H1 (cell line): ENCODE measurements around the gene ABCC6. TPM values are rescaled to one million over a fixed set of nuclear protein-coding genes. Genes with fewer than 3 reads are reported as not detected.

Experiments
- CTCF ChIA-PET: fragments of 300-600 bp; sonication (Branson Sonifier 250); formaldehyde crosslinking; loops from one replicate; lab custom pipeline; 2021; ENCODE audit not compliant: partially characterized antibody; lab: Charles Lee
- POLR2A ChIA-PET: fragments of 300-600 bp; sonication (Branson Sonifier 250); formaldehyde crosslinking; loops from one replicate; lab custom pipeline; 2021; ENCODE audit warnings: inconsistent platforms; ENCODE audit not compliant: partially characterized antibody; lab: Charles Lee
- DNase-seq, 2 experiments: peaks; one replicate each; pipeline versions ENCODE4 v3.0.0 to v3.0.0-alpha.2; 2010 to 2022; ENCODE audit warnings: low spot score in 2 of 2, low read depth in 1 of 2, mixed read lengths in 1 of 2
- FAIRE-seq: peaks from 2 replicates; lab custom pipeline; 2011; peaks lifted over from hg19 to GRCh38; lab: Jason Lieb, UNC
- H2AFZ ChIP-seq: 2 replicates; pipeline ENCODE4 v1.8.1; 2012; ENCODE audit warnings: low read length, inconsistent platforms
- H2AK5ac ChIP-seq: 2 replicates; pipeline ENCODE4 v1.6.1; 2013; ENCODE audit warnings: low read depth, low read length
- H2BK120ac ChIP-seq: replicated peaks from 2 replicates; pipeline ENCODE3; 2013; ENCODE audit warnings: low read depth, low read length, inconsistent platforms
- H2BK12ac ChIP-seq: 2 replicates; pipeline ENCODE4 v1.6.1; 2013; ENCODE audit warnings: low read depth, low read length
- H2BK15ac ChIP-seq: 2 replicates; pipeline ENCODE4 v1.6.1; 2013; ENCODE audit warnings: low read length
- H2BK20ac ChIP-seq: 2 replicates; pipeline ENCODE4 v1.6.1; 2013; ENCODE audit warnings: low read length
- H2BK5ac ChIP-seq: 2 replicates; pipeline ENCODE4 v1.6.1; 2013; ENCODE audit warnings: low read depth, low read length
- H3K14ac ChIP-seq: 2 replicates; pipeline ENCODE4 v1.6.1; 2013; ENCODE audit warnings: inconsistent platforms; ENCODE audit not compliant: insufficient read length
- H3K18ac ChIP-seq: 2 replicates; pipeline ENCODE4 v1.6.1; 2013; ENCODE audit warnings: low read length; ENCODE audit errors: extremely low read depth
- H3K23ac ChIP-seq: 2 replicates; pipeline ENCODE4 v1.6.1; 2013; ENCODE audit warnings: inconsistent platforms; ENCODE audit not compliant: insufficient read length
- H3K23me2 ChIP-seq: 2 replicates; pipeline ENCODE4 v1.6.1; 2013; ENCODE audit warnings: low read depth, low read length
- H3K27ac ChIP-seq: 2 replicates; pipeline ENCODE4 v1.6.1; 2011; ENCODE audit warnings: low read depth, low read length, inconsistent platforms
- H3K27me3 ChIP-seq, 4 experiments: replicated peaks in 1 of 4; 1 replicate in 1 of 4; 2 replicates in 3 of 4; pipeline versions ENCODE4 v1.6.1 to v1.8.1; 2011 to 2013; ENCODE audit warnings: low read length in 3 of 4, mild to moderate bottlenecking in 3 of 4, inconsistent platforms in 2 of 4, mixed read lengths in 2 of 4, moderate library complexity in 1 of 4; ENCODE audit not compliant: control insufficient read depth in 3 of 4, insufficient read depth in 3 of 4; ENCODE audit errors: extremely low read depth in 1 of 4
- H3K36me3 ChIP-seq, 4 experiments: 2 replicates each; pipeline versions ENCODE4 v1.6.1 to v1.8.1; 2011 to 2013; ENCODE audit warnings: mild to moderate bottlenecking in 4 of 4, low read length in 3 of 4, moderate library complexity in 2 of 4, control low read depth in 1 of 4, inconsistent platforms in 1 of 4; ENCODE audit not compliant: insufficient read depth in 4 of 4, control insufficient read depth in 2 of 4
- H3K4ac ChIP-seq: replicated peaks from 2 replicates; pipeline ENCODE3; 2013; ENCODE audit warnings: low read length, low read depth, mixed read lengths, inconsistent platforms; ENCODE audit not compliant: insufficient read length
- H3K4me1 ChIP-seq, 4 experiments: replicated peaks in 1 of 4; 1 replicate in 1 of 4; 2 replicates in 3 of 4; pipeline versions ENCODE4 v1.6.1 to v1.8.1; 2011 to 2013; ENCODE audit warnings: low read length in 3 of 4, inconsistent platforms in 2 of 4, mixed read lengths in 1 of 4; ENCODE audit not compliant: insufficient read depth in 4 of 4, control insufficient read depth in 3 of 4
- H3K4me2 ChIP-seq, 2 experiments: 2 replicates each; pipeline versions ENCODE4 v1.6.1 to v1.8.1; 2011 to 2013; ENCODE audit warnings: low read depth in 2 of 2, low read length in 2 of 2, control low read depth in 1 of 2, inconsistent platforms in 1 of 2, mild to moderate bottlenecking in 1 of 2; ENCODE audit not compliant: insufficient read depth in 1 of 2
- H3K4me3 ChIP-seq, 4 experiments: fragments of 200-600, 300-600 bp in 1 of 4; sonication (generic), shearing (Covaris generic), sonication (Bioruptor Twin) in 1 of 4; 2 replicates each; pipeline versions ENCODE4 v1.5.1 to v1.8.1; 2011 to 2016; ENCODE audit warnings: low read length in 4 of 4, low read depth in 3 of 4, control low read depth in 2 of 4, inconsistent platforms in 2 of 4, mild to moderate bottlenecking in 2 of 4, mixed read lengths in 1 of 4, moderate library complexity in 1 of 4; ENCODE audit not compliant: insufficient read depth in 2 of 4; ENCODE audit errors: extremely low read depth in 1 of 4
- H3K56ac ChIP-seq: replicated peaks from 2 replicates; pipeline ENCODE3; 2013; ENCODE audit warnings: low read depth, mild to moderate bottlenecking, mixed read lengths, low read length, inconsistent platforms; ENCODE audit not compliant: insufficient read length
- H3K79me1 ChIP-seq: 2 replicates; pipeline ENCODE4 v1.6.1; 2013; ENCODE audit warnings: low read depth, low read length, control low read depth
- H3K79me2 ChIP-seq, 2 experiments: 2 replicates each; pipeline versions ENCODE4 v1.6.1 to v1.8.1; 2012 to 2013; ENCODE audit warnings: low read length in 2 of 2, mild to moderate bottlenecking in 2 of 2, inconsistent platforms in 1 of 2; ENCODE audit not compliant: insufficient read depth in 2 of 2, control insufficient read depth in 1 of 2
- H3K9ac ChIP-seq, 4 experiments: replicated peaks in 1 of 4; 1 replicate in 1 of 4; 2 replicates in 3 of 4; pipeline versions ENCODE4 v1.6.1 to v1.8.1; 2011 to 2013; ENCODE audit warnings: low read depth in 3 of 4, low read length in 3 of 4, control low read depth in 2 of 4, mild to moderate bottlenecking in 2 of 4, moderate library complexity in 2 of 4, inconsistent platforms in 1 of 4; ENCODE audit errors: extremely low read depth in 1 of 4
- H3K9me3 ChIP-seq, 2 experiments: 2 replicates each; pipeline versions ENCODE4 v1.6.1 to v1.8.1; 2012 to 2013; ENCODE audit warnings: mild to moderate bottlenecking in 2 of 2, moderate library complexity in 2 of 2, control low read depth in 1 of 2, inconsistent platforms in 1 of 2, low read depth in 1 of 2, low read length in 1 of 2, mixed read lengths in 1 of 2; ENCODE audit not compliant: insufficient read depth in 2 of 2
- H4K20me1 ChIP-seq, 2 experiments: replicated peaks in 1 of 2; 2 replicates each; pipeline versions ENCODE3 to v1.8.1; 2011 to 2013; ENCODE audit warnings: inconsistent platforms in 2 of 2, low read length in 2 of 2, mild to moderate bottlenecking in 1 of 2; ENCODE audit not compliant: insufficient read depth in 2 of 2, control insufficient read depth in 1 of 2
- H4K5ac ChIP-seq: 2 replicates; pipeline ENCODE4 v1.6.1; 2013; ENCODE audit warnings: low read length, low read depth, mixed read lengths, inconsistent platforms; ENCODE audit not compliant: insufficient read length
- H4K8ac ChIP-seq: 2 replicates; pipeline ENCODE4 v1.8.0; 2013; ENCODE audit warnings: mild to moderate bottlenecking, moderate library complexity, low read length, inconsistent platforms; ENCODE audit not compliant: insufficient read depth; ENCODE audit errors: extremely low read depth
- H4K91ac ChIP-seq: replicated peaks from 2 replicates; pipeline ENCODE3; 2013; ENCODE audit warnings: low read length, mixed read lengths, inconsistent platforms; ENCODE audit not compliant: insufficient read length
- KDM4A ChIP-seq: IDR thresholded peaks from one replicate; pipeline ENCODE4 v1.7.1; 2012; ENCODE audit warnings: low read depth, mild to moderate bottlenecking, moderate library complexity, low read length, inconsistent platforms; ENCODE audit not compliant: severe bottlenecking
- MAFK ChIP-seq: IDR thresholded peaks from 2 replicates; pipeline ENCODE4 v1.6.1; 2012; ENCODE audit warnings: low read depth, mild to moderate bottlenecking, improper control_type of control experiment, low read length
- NANOG ChIP-seq: IDR thresholded peaks from 2 replicates; pipeline ENCODE4 v1.6.1; 2011; ENCODE audit warnings: low read length, low read depth, mild to moderate bottlenecking, inconsistent platforms; ENCODE audit not compliant: insufficient read depth, poor library complexity, severe bottlenecking
- TAF7 ChIP-seq: optimal IDR thresholded peaks from 2 replicates; pipeline ENCODE3; 2011; ENCODE audit warnings: low read depth, mild to moderate bottlenecking, inconsistent platforms, low read length, moderate library complexity, borderline replicate concordance
- YY1 ChIP-seq: IDR thresholded peaks from 2 replicates; pipeline ENCODE4 v1.6.1; 2011; ENCODE audit warnings: low read depth, mild to moderate bottlenecking, low read length
- WGBS, 2 experiments: shearing (Covaris generic) in 1 of 2; methylation state at CpG; one replicate each; pipeline versions ENCODE4 v1.1.6 to v1.1.7; 2013 to 2015; ENCODE audit warnings: low lambda C conversion rate in 2 of 2, mixed read lengths in 2 of 2, inconsistent platforms in 1 of 2, low coverage in 1 of 2, missing lambda C conversion rate in 1 of 2; ENCODE audit not compliant: insufficient replicate concordance in 2 of 2, insufficient coverage in 1 of 2, insufficient read length in 1 of 2; ENCODE audit errors: extremely low coverage in 1 of 2, missing lambda C conversion rate in 1 of 2; 5-methylcytosine and 5-hydroxymethylcytosine counted together
- polyA plus RNA-seq, 7 experiments: library from polyadenylated mRNA; depleted of rRNA in 3 of 7; stranded (reverse) in 5 of 7; unstranded in 2 of 7; fragments of >200 nt in 5 of 7; fragments of 200-250 nt in 2 of 7; gene quantifications; 1 replicate in 5 of 7; 2 replicates in 1 of 7; 4 replicates in 1 of 7; pipeline versions ENCODE4 v1.2.1 to v1.2.3, GENCODE V29; 2011 to 2013; ENCODE audit warnings: missing spikeins in 2 of 7, mixed read lengths in 2 of 7
- total RNA-seq: library from RNA; stranded (reverse); fragmentation: NEBNext Ultra II Directional; extraction: Animal tissue kit (Norgen Biotek cat#: 25700); gene quantifications from 2 replicates; pipeline ENCODE4 v1.2.1, GENCODE V29; 2021

Gene ABCC6
- total and polyA plus RNA-seq, 2 of the 8 experiments (the other 6 are each of a cell fraction or from before 2014, with no cell fraction given) = 1.6 to 1.8 TPM

GRCh38 chr16:16141141-16141540 is 82.2 kb downstream of the ABCC6 start:
- Histone ChIP-seq H4K20me1 (peaks cover 1 to 7% of the 10 kb centered on the region in 2 experiments), H4K91ac (no peak overlapping the region), H3K23ac (no peak overlapping the region), H3K14ac (no peak overlapping the region), H3K27ac (no peak overlapping the region), H2BK120ac (no peak overlapping the region), H3K9ac (no peak overlapping the region), H3K18ac (no peak overlapping the region), H3K23me2 (no peaks in the 10 kb centered on the region), H2BK5ac (no peak overlapping the region), H2BK15ac (no peak overlapping the region), H3K4me1 (peaks cover 0 to 1% (median 0%) of the 10 kb centered on the region in 4 experiments; a peak in 1 of 7 replicates), H2AK5ac (no peak overlapping the region), H2AFZ (no peak overlapping the region), H3K4ac (no peak overlapping the region), H3K56ac (no peak overlapping the region), H4K5ac (no peak overlapping the region), H3K4me2 (no peak overlapping the region), H3K27me3 (no peaks in the 10 kb centered on the region), H4K8ac (no peak overlapping the region), H3K79me2 (no peaks in the 10 kb centered on the region), H3K36me3 (peaks cover 15 to 63% (median 41%) of the 10 kb centered on the region in 4 experiments), H3K79me1 (no peaks in the 10 kb centered on the region; the same call in 1 of the 2 replicates), H3K4me3 (no peak overlapping the region), H2BK12ac (no peak overlapping the region), H2BK20ac (no peak overlapping the region), H3K9me3 (no peaks in the 10 kb centered on the region)
- POLR2A ChIA-PET = no interaction called here
- DNase-seq (no peak), FAIRE-seq (no peak)
- WGBS, 2 experiments = 89% methylated on average over 11 of the region's 11 CpGs; no CpG with 5 or more reads in 1 of the 2 experiments
- CTCF ChIA-PET = no interaction called here
- TF ChIP-seq KDM4A (no peak), MAFK (no peak), NANOG (no peak), YY1 (no peak), TAF7 (no peak)
